IPS-20b (cell line): ENCODE data around the gene NPM1.

ENCODE experiments used
- H3K27ac ChIP-seq: one replicate; pipeline ENCODE4 v1.5.1; 2013; ENCODE audit warnings: low read length
- H3K27me3 ChIP-seq: 2 replicates; pipeline ENCODE4 v1.6.1; 2013; ENCODE audit warnings: mild to moderate bottlenecking, low read length, inconsistent platforms; ENCODE audit not compliant: insufficient read depth
- H3K36me3 ChIP-seq: 2 replicates; pipeline ENCODE4 v1.6.1; 2013; ENCODE audit warnings: low read depth, mild to moderate bottlenecking, inconsistent platforms, low read length, moderate library complexity; ENCODE audit not compliant: insufficient read depth
- H3K4me1 ChIP-seq: 2 replicates; pipeline ENCODE4 v1.6.1; 2013; ENCODE audit warnings: mild to moderate bottlenecking, control low read depth, inconsistent platforms, low read length, moderate library complexity; ENCODE audit not compliant: insufficient read depth
- H3K4me3 ChIP-seq: 2 replicates; pipeline ENCODE4 v1.5.1; 2013; ENCODE audit warnings: mild to moderate bottlenecking, low read length, inconsistent platforms
- H3K9ac ChIP-seq: 2 replicates; pipeline ENCODE4 v1.6.1; 2013; ENCODE audit warnings: low read depth, mild to moderate bottlenecking, inconsistent platforms, low read length, moderate library complexity
- H3K9me3 ChIP-seq: 2 replicates; pipeline ENCODE4 v1.6.1; 2013; ENCODE audit warnings: mild to moderate bottlenecking, low read depth, low read length, inconsistent platforms; ENCODE audit not compliant: insufficient read depth

NPM1 gene

GRCh38 chr5:171449426-171449825 is 61.8 kb downstream of the NPM1 start:
- H3K36me3 ChIP-seq, result no peaks in the 10 kb centered on the region
- no peak overlapping the region for H3K27ac ChIP-seq
- H3K4me1 ChIP-seq, result 0 out of 2 replicates have a peak, but pooled peaks cover 3% of the 10 kb centered on the region
- H3K9me3 ChIP-seq, result no peaks in the 10 kb centered on the region
- no peak overlapping the region for H3K4me3 ChIP-seq
- H3K27me3 ChIP-seq, result peaks cover 13% of the 10 kb centered on the region; the same call in 1 of the 2 replicates
- no peak overlapping the region for H3K9ac ChIP-seq

- Histone ChIP-seq H3K27me3 (peaks cover 13% of the 10 kb centered on the region; the same call in 1 of the 2 replicates), H3K27ac (no peak overlapping the region), H3K9ac (peak overlapping the region; percentile 34; the same call in 1 of the 2 replicates), H3K4me3 (peak overlapping the region; percentile 50; the same call in 1 of the 2 replicates), H3K9me3 (no peaks in the 10 kb centered on the region), H3K36me3 (no peaks in the 10 kb centered on the region), H3K4me1 (0 out of 2 replicates have a peak, but pooled peaks cover 3% of the 10 kb centered on the region)
Measured at GRCh38 chr5:171450423-171451331, 63.0 kb downstream of the NPM1 start.

- peak overlapping the region; percentile 34; the same call in 1 of the 2 replicates for H3K9ac ChIP-seq
- no peaks in the 10 kb centered on the region for H3K9me3 ChIP-seq
- peak overlapping the region; percentile 42; the same call in 1 of the 2 replicates for H3K4me3 ChIP-seq
- H3K4me1 ChIP-seq, result 0 out of 2 replicates have a peak, but pooled peaks cover 3% of the 10 kb centered on the region
- no peak overlapping the region for H3K27ac ChIP-seq
- H3K27me3 ChIP-seq, result peaks cover 13% of the 10 kb centered on the region; the same call in 1 of the 2 replicates
- H3K36me3 ChIP-seq, result no peaks in the 10 kb centered on the region
Measured at GRCh38 chr5:171451421-171451820, 63.8 kb downstream of the NPM1 start.

- no peaks in the 10 kb centered on the region for H3K4me1 ChIP-seq
- no peaks in the 10 kb centered on the region for H3K36me3 ChIP-seq
- H3K9ac ChIP-seq, result no peak overlapping the region
- H3K9me3 ChIP-seq, result no peaks in the 10 kb centered on the region
- no peak overlapping the region for H3K4me3 ChIP-seq
- peaks cover 13% of the 10 kb centered on the region; the same call in 1 of the 2 replicates for H3K27me3 ChIP-seq
- H3K27ac ChIP-seq, result no peak overlapping the region
Measured at GRCh38 chr5:171453056-171453725, 65.5 kb downstream of the NPM1 start.

GRCh38 chr5:171453988-171454387 is 66.3 kb downstream of the NPM1 start:
- H3K27me3 ChIP-seq, result peaks cover 13% of the 10 kb centered on the region; the same call in 1 of the 2 replicates

GRCh38 chr5:171454549-171454948 is 66.9 kb downstream of the NPM1 start:
- Histone ChIP-seq H3K9me3 (no peaks in the 10 kb centered on the region), H3K4me1 (no peaks in the 10 kb centered on the region), H3K36me3 (no peaks in the 10 kb centered on the region), H3K27ac (no peak overlapping the region), H3K9ac (no peak overlapping the region), H3K4me3 (no peak overlapping the region), H3K27me3 (peaks cover 11% of the 10 kb centered on the region; the same call in 1 of the 2 replicates)

More at GRCh38 chr5:171453988-171454387, 66.3 kb downstream of the NPM1 start:
- Histone ChIP-seq H3K4me1 (no peaks in the 10 kb centered on the region), H3K4me3 (no peak overlapping the region), H3K9me3 (no peaks in the 10 kb centered on the region), H3K9ac (no peak overlapping the region), H3K36me3 (no peaks in the 10 kb centered on the region), H3K27ac (no peak overlapping the region)

- Histone ChIP-seq H3K27me3 (peaks cover 4% of the 10 kb centered on the region; the same call in 1 of the 2 replicates), H3K9me3 (no peaks in the 10 kb centered on the region), H3K4me1 (no peaks in the 10 kb centered on the region), H3K36me3 (no peaks in the 10 kb centered on the region), H3K4me3 (no peak overlapping the region), H3K9ac (no peak overlapping the region), H3K27ac (no peak overlapping the region)
Measured at GRCh38 chr5:171455522-171455921, 67.9 kb downstream of the NPM1 start.

GRCh38 chr5:171457208-171457981 is 69.7 kb downstream of the NPM1 start:
- Histone ChIP-seq H3K27me3 (no peaks in the 10 kb centered on the region), H3K27ac (no peak overlapping the region), H3K4me1 (no peaks in the 10 kb centered on the region), H3K9ac (no peak overlapping the region), H3K36me3 (no peaks in the 10 kb centered on the region), H3K9me3 (no peaks in the 10 kb centered on the region), H3K4me3 (no peak overlapping the region)

- H3K9me3 ChIP-seq, result no peaks in the 10 kb centered on the region
- H3K36me3 ChIP-seq, result no peaks in the 10 kb centered on the region
- no peaks in the 10 kb centered on the region; the same call in 1 of the 2 replicates for H3K27me3 ChIP-seq
- no peak overlapping the region for H3K4me3 ChIP-seq
- H3K4me1 ChIP-seq, result peaks cover 5% of the 10 kb centered on the region; the same call in 1 of the 2 replicates
- no peak overlapping the region for H3K27ac ChIP-seq
- H3K9ac ChIP-seq, result no peak overlapping the region
Measured at GRCh38 chr5:171459839-171460238, 72.2 kb downstream of the NPM1 start.
